Measurements from ENCODE around the gene RAVER1. TPM values are rescaled to one million over a fixed set of nuclear protein-coding genes. Genes with fewer than 3 reads are reported as not detected.

The RAVER1 gene
- polyA plus RNA-seq, 1 donor from 2014 or later: 25.9 TPM

DNA sequence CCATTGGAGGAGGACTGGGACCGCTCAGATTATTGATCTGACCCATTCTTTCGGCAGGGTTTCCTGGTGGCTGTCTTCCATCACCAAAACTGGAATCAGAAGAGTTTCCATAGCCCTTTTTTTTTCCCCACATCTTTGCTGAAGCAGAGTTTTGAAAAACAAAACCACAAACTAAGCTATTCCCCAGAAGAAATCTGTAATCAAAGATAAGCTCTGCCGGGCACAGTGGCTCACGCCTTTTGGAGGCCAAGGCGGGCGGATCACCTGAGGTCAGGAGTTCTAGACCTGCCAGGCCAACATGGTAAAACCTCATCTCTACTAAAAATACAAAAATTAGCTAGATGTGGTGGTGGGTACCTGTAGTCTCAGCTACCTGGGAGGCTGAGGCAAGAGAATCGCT, 66.6 kb downstream of the RAVER1 start:
- Mint-ChIP-seq H3K36me3 (no peaks in the 10 kb centered on the region), H3K27ac (peak overlapping the region in 1 of 3 donors; percentile 29), H3K27me3 (no peaks in the 10 kb centered on the region), H3K9me3 (no peaks in the 10 kb centered on the region), H3K4me1 (peaks cover 3 to 18% (median 5%) of the 10 kb centered on the region in 3 donors), H3K4me3 (no peak overlapping the region)

Other genes starting within 250 kb of the RAVER1 start
- 63.2 TPM for gene SHFL, start 247.2 kb downstream of the RAVER1 start, polyA plus RNA-seq
- 1.3 TPM for gene ANGPTL6, start 230.9 kb downstream of the RAVER1 start, polyA plus RNA-seq
- 37.5 TPM for gene PPAN, start 227.2 kb downstream of the RAVER1 start, polyA plus RNA-seq
- gene P2RY11, start 221.8 kb downstream of the RAVER1 start, polyA plus RNA-seq: 3.3 TPM
- gene EIF3G, start 213.6 kb downstream of the RAVER1 start, polyA plus RNA-seq: 214 TPM
- gene DNMT1, start 138.6 kb downstream of the RAVER1 start, polyA plus RNA-seq: 74.6 TPM
- gene S1PR2, start 102.2 kb downstream of the RAVER1 start, polyA plus RNA-seq: 0.20 TPM
- gene MRPL4, start 81.3 kb downstream of the RAVER1 start, polyA plus RNA-seq: 48.8 TPM
- 9.2 TPM for gene ICAM1, start 62.4 kb downstream of the RAVER1 start, polyA plus RNA-seq
- gene ICAM4, start 46.6 kb downstream of the RAVER1 start, polyA plus RNA-seq: 0.81 TPM
- not detected for gene ICAM5, start 43.6 kb downstream of the RAVER1 start, polyA plus RNA-seq
- 2.6 TPM for gene ZGLP1, start 23.7 kb downstream of the RAVER1 start, polyA plus RNA-seq
- gene FDX2, start 17.5 kb downstream of the RAVER1 start, polyA plus RNA-seq: 12.8 TPM
- 230 TPM for gene ICAM3, start 6.1 kb upstream of the RAVER1 start, polyA plus RNA-seq
- 69.0 TPM for gene TYK2, start 47.0 kb upstream of the RAVER1 start, polyA plus RNA-seq
- 78.8 TPM for gene CDC37, start 70.0 kb upstream of the RAVER1 start, polyA plus RNA-seq
- gene PDE4A, start 87.0 kb upstream of the RAVER1 start, polyA plus RNA-seq: 2.9 TPM
- gene KEAP1, start 169.8 kb upstream of the RAVER1 start, polyA plus RNA-seq: 32.9 TPM
- gene S1PR5, start 183.9 kb upstream of the RAVER1 start, polyA plus RNA-seq: 5.1 TPM
- gene ATG4D, start 210.4 kb upstream of the RAVER1 start, polyA plus RNA-seq: 21.0 TPM
- 35.6 TPM for gene KRI1, start 232.5 kb upstream of the RAVER1 start, polyA plus RNA-seq
- 193 TPM for gene CDKN2D, start 235.4 kb upstream of the RAVER1 start, polyA plus RNA-seq